ENCODE measurements around the gene RNF166.

Gene RNF166

DNA sequence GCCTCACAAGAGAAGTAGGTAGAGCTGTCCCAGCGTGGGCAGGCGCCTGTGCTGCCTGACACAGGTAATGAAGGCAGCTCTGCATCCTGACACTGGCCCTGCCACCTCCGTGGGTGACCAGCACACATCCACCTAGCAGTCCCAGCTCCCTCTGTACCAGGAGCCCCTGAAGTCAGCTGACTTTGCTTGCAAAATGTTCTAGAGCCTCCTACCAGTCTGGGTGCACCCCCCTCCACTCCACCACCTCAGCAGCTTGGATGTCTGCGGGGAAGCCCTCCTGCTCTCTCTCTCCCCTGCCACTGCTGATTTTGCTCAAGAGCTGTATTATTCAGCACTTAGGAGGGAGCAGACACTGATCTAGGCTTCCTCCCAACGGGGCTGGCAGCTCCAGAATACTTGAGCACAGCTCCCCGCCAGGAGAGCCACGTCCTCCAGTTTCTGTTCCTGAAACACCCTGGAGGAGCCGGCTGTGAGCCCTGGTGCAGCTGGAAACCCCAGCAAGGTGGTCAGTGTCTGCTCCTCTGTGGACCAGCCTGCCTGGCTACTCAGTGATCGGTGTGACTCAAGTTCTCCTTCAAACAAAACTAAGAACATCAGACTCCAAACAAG lies 1.0 kb downstream of the RNF166 start:
- DNase-seq = peak in 1 of 2 donors; percentile 46

DNA sequence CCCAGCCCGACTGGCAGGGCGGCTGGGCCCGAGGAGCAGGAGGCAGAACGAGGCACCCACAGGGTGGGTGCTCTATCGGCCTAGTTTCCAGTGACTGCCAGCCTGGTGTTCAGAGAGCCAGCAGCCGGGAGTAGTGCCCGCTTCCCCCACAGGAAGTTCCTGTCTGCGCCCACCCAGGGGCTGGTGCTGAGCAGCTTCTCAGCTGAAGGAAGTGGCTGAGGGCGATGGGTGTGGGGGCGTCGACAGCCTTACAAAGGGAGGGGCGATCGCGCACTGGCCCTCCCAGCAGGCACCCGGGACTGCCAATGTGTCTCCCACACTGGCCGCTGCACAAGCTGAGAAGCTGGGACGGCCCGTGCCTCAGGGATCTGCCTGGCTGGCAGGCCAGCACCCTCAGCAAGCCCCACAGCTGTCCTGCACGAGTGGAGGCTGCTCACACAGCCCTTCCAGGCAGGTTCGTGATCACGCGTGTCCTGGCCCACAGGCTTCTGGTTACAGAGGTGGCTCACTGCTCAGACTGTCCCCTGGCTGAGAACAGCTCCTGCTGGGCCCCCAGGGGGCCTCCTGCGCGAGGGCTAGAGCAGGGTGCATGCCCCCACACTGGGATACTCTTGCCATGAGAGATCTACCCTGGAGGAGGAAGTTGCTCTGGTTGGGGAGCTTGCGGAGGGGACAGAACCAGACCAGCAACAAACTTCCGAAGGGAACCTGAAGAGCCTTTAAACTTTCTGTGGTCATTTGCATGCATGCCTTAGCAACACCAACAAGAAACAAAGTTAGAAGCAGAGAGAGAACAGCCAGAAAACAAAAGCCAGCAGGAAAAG lies 2.5 kb downstream of the RNF166 start:
- peak; percentile 31 to 78 for DNase-seq

DNA sequence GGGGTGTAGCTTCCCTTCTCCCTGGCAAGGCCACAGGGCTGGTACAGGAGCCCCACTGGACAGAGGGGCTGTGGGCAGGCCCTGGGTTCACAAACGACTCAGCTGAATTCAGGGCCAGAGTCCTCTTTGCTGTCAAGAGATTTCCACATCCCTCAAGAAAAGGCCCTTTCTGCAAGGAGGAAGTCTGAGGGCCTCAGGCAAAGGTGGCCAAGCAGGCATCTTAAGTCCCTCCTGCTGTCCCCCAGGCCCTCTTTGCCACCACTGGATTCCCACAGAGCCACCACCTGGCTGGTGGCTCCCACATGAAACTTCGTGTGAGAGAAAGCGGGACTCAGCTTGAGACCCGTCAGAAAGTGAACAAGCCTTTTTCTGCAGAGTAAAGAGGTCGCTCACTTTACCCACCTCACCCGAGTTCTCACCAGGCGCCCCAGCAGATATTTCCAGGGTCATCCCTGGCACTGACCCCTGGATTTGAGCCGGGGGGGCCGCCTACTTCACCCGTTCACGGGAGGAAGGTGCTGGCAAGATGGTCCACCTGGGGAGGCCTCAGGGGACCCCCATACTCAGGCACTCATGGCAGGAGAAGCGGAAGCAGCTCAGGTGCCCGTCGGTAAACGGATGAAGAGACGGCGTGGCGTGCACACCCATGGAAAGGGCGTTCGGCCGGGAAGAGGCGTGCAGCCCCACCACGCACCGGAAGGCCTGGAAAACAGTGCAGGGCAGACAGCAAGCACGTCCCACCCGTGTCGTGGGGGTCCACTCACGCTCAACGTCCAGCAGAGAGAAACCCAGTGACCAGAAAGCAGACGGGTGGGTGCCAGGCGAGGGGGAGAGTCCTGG lies 3.6 kb downstream of the RNF166 start:
- DNase-seq = peak in 1 of 2 donors; percentile 45

GRCh38 chr16:88701581-88702370 lies 4.4 kb downstream of the RNF166 start:
- no peak for DNase-seq

DNA sequence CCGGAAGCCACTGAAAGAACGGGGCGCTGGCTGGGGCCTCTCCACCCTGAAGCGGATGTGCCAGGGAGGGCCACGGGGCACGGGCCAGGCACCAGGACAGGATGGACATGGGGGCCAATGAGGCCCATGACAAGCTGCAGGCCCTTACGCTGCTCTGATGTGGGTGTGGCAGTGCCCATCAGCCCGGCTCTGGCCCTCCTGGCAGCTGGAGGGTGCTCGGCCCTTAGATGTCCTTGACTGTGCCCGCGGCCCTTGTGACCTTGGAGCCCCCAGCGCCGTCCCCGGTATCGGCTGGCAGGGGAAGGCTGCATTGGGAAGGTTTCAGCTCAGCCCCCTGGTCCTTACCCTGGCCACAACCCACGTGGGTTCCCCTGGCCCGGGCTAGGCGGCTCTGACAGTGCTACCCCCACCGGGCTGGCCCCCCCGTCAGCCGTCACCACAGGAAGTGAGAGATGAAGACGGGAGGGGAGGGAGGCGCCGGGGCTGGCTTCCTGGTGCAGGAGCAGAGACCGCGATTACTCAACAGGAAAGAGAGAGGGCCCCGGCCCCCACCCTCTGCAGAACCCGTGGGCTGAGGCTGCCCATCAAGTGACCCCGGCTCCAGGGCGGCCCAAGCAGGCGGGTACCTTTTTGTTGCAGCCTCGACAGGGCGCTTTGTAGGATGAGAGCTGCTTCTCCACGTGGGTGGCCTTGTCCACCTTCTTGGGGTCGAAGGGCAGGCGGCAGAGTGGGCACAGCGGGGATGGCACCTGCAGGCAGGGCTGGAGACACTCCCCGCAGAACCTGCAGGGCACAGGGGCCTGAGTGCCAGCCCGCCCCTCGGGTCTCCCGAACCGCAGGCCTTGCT lies 5.3 kb downstream of the RNF166 start:
- peak; percentile 86 to 96 for DNase-seq

DNA sequence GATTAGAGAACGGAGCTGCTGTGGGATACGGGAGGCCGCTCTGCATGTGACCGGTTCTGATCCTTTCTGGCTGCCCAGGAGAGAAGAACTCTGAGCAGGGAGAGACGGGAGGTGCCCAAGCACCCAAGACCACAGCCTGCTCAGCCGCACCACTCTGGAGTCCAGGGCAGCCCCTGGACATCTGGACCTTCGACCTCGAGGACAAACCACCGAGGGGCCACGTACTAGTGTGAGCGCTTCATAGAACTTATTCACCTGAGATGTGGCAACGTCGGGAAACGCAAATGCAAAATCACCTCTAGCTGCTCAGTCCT lies 5.9 kb downstream of the RNF166 start:
- DNase-seq = no peak

DNA sequence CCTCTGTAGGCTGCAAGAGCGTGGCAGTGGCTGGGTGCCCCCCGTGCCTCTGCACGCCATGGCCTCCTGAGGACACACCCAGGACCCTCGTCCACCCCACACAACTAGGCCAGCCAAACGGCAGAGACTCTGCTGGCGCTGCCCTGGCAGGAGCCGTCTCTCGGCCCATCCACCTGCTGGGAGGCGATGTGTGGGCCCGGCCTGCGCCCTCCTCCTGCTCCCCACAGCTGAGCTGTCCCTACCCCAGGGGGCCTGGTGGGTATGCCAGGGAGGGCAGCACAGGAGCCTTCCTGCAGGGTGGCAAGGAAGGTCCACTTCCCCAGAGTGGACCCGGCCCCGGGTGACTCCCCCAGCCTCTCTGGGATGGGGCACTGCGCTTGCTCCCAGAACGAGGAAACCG lies 7.0 kb downstream of the RNF166 start:
- DNase-seq = no peak

GRCh38 chr16:88698646-88699045 lies 7.6 kb downstream of the RNF166 start:
- DNase-seq = no peak

GRCh38 chr16:88697831-88698615 lies 8.2 kb downstream of the RNF166 start:
- no peak for DNase-seq

- no peak for DNase-seq
Observed at GRCh38 chr16:88697116-88697830, 8.9 kb downstream of the RNF166 start.

DNA sequence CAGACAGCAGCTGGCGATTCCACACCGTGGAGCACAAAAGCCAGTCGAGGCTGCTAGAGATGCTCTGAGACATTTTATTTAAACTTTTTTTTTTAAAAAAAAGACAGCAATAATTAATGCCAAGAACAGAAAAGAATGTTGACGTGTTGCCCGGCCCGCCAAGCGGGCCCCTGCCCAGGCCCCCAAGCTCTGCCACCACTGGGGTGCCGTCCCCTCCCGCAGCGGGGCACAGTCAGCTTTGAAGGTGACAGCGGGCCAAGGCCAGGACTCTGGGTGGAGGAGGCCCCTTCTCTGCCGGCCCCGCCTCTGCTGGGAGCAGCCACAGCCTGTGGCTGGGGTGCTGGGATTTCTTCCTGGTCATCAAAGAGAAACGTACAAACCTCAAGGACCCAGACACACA lies 9.8 kb downstream of the RNF166 start:
- DNase-seq = no peak

- DNase-seq = no peak
Observed at GRCh38 chr16:88695753-88696152, 10.5 kb downstream of the RNF166 start.

- no peak for DNase-seq
Observed at GRCh38 chr16:88695218-88695617, 11.0 kb downstream of the RNF166 start.

GRCh38 chr16:88694221-88695087 lies 11.8 kb downstream of the RNF166 start:
- DNase-seq = no peak

DNA sequence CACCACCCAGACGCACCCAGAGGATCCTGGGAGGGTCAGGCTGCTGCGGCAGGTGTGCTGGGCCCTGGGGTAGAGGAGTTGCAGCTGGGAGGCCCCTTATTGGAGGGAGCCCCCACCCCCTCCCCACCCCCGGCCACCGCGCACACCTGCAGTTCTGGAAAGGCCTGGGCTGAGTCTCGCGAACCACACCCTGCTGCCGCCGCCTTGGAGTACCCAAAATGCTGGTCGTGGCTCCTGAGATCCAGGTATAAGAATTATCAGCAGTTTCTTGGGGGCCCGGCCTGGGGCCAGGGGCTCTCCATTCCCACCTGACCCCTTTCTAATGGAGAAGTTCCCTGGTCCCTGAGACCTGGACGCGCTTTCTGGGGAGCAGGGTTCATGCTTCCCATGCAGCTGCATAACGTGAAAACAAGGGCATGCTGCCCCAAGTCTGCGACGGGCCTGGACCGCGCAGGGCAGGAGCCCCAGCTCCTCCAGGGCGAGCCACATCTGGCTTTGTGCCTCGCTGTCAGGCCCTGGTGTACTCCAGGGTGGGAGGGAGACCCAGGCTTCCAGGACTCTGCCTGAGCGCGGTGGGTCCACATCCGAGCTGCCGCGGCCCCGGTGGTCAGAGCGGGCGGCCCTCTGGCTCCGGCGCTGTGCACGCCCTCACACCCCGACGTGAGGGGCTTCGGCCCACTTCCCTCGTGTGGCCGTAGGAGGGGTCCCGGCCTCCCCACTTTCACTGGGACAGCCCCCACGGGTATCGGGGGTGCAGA lies 12.6 kb downstream of the RNF166 start:
- no peak for DNase-seq

DNA sequence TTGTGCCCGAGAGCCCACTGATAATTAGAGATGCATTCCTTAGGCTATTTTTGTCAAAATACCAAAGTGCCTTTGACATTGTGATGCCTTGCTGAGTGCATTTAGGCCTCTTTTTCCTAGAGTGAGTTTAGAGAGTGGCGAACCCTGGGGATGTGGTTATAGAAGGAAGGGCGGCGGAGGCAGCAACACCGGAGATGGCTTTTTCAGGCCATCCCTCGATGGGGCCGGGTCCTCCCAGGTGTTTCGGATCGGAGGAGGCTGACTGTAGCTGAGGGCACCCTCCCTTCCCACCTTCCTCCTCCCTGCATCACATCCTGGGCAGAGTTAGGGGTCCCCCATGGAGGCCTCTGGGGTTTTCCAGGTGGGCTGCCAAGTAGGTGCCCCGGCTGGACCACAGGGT lies 13.3 kb downstream of the RNF166 start:
- DNase-seq = no peak

DNA sequence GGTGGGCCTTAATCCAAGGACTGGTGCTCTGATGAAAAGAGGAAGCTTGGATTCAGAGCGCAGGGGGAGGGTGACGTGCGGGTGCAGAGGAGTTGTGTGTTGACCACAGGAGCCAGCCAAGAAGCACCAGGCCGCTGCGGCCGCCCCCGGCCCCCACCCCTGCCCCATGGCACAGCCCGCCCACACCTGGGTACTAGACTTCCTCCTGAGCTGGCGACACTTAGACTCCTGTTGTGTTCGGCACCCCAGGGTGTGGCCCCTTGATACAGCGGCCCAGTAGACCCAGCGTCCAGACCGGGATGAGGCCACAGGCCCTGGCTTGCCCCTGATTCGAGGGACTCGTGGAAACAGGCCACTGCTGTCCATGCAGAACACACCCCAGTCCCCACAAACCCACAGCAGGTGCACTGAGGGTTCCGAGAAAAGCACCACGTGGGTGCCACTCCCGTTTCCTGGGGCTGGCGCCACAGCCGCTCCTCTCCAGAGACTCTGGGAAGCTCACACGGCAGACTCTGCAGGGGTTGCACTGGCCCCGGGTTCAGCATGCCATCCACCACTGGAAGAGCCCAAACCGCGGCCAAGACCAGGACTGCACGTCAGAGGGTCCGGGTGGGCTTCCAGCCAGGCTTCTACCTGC lies 14.2 kb downstream of the RNF166 start:
- peak; percentile 31 to 77 for DNase-seq

DNA sequence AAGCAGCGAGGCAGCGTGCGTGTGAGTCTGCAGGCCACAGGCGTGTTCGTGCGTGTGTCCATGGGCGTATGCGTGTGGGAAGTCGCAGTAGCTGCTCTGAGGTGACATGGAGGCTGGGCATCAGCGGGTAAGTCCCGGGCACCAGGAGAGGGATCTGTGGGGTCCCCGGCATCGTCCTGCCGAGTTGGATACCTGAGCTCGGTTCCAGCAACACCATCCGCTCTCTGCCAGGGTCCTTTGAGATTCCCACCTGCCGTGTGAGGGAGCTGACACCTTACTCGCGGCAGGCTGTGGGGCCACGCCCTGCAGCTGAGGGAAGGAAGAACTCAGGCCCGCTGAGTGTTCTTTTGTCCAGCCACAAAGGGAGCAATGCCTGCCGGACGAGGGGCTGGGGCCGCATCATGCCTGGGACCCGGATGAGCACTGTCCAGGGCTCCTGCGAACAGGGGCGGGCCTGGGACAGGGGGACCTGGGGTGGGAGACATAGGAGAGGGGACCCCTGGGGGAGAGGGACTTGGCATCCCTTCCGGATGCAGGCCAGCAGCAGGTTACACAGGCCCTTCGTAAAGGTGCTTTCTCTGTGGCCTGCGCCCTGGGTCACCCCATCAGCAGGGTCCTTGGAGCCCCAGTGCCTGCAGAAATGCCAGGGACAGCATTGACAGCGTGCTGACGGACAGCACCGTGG lies 14.9 kb downstream of the RNF166 start:
- no peak for DNase-seq
